RCC 7860 (cell line): ENCODE measurements around the gene COASY.
A peak's percentile ranks its signal among the peaks of the same experiment; 100 is the strongest.
"Not testable (repeated sequence)": the region's sequence is repeated elsewhere in the genome, so short reads cannot be mapped to it uniquely, and the experiment has no call there.

Experiments
- DNase-seq: peaks from one replicate; pipeline ENCODE4 v3.0.0-alpha.2; 2015; ENCODE audit warnings: low spot score
- FAIRE-seq: peaks from 2 replicates; lab custom pipeline; 2012; peaks lifted over from hg19 to GRCh38; lab: Jason Lieb, UNC

Gene COASY

GRCh38 chr17:42530952-42531454, 30.9 kb upstream of the COASY start:
- DNase-seq (no peak), FAIRE-seq (no peak)

DNA sequence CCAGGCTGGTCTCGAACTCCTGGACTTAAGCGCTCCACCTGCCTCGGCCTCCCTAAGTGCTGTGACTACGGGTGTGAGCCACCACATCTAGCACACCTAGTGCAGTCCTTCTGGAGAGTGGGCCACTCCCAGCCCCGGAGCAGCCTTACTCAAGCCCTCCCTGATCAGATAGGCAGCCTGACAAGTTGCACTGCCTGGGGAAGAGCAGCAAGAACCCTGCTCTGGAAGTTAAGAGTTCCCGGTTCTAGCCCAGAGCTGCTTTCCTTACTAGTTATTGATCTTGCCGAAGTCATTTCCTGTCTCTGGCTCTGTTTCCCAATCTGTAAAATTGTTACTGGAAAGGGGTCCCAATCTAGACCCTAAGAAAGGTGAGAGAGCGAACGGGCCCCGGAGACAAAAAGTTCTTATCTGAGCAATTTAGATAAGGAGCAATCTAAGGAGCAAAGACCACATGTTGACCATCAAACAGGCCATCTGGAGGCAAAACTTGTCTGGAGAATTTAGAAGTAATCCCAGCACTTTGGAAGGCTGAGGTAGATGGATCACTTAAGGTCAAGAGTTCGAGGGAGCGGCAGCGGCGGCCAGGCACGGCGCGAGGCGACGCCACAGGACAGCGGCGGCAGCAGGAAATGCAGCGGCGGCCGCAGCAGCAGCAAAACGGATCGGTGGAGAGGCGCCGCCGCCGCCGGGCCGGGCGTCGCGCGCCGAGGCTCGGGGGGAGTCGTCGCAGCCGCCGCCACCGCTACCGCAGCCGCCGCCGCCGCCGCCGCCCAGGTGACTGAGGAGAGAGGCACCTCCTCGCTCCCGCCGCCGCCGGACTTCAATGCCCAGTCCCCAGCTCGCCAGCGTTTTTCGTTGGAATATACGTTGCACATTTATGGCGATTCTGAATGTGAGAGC, 30.2 kb upstream of the COASY start:
- DNase-seq, result peak; percentile 47

GRCh38 chr17:42535155-42536047, 26.5 kb upstream of the COASY start:
- DNase-seq (no peak), FAIRE-seq (no peak)

More for the DNA sequence above, 30.2 kb upstream of the COASY start:
- FAIRE-seq, result no peak

DNA sequence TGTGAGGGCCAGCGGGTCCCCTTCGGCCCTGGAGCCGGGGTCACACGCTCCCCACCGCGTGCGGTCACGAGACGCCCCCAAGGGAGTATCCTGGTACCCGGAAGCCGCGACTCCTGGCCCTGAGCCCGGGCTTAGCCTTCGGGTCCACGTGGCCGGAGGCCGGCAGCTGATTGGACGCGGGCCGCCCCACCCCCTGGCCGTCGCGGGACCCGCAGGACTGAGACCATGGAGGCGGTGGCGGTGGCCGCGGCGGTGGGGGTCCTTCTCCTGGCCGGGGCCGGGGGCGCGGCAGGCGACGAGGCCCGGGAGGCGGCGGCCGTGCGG, 25.9 kb upstream of the COASY start, which contains the start of gene NAGLU:
Gene NAGLU (plus strand): TSS at position 194 of the 324 bp plus-strand sequence. CDS start 32 bp downstream, at position 226.
- no peak for FAIRE-seq
- DNase-seq, result peak; percentile 71

GRCh38 chr17:42536372-42537155, 25.4 kb upstream of the COASY start:
- DNase-seq (peak; percentile 69), FAIRE-seq (no peak)

- no peak for FAIRE-seq
- no peak for DNase-seq
Measured at GRCh38 chr17:42537156-42537805, 24.7 kb upstream of the COASY start.

GRCh38 chr17:42537826-42538451, 24.0 kb upstream of the COASY start:
- DNase-seq (no peak), FAIRE-seq (no peak)

DNA sequence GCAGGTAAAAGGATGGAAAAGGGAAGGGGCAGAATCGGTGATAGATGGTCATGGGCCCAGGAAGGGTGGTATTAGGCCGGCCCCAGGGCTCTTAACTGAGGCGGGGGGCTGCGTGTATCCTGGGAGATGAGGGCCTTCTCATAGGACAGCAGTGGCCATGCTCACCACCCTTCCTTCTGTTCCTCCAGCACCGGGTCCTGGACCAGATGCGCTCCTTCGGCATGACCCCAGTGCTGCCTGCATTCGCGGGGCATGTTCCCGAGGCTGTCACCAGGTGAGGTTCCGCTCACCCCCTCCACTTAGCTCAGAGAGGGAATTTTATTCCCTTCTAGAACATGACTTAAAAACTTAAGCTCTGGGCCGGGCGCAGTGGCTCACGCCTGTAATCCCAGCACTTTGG, 23.5 kb upstream of the COASY start:
- no peak for DNase-seq
- no peak for FAIRE-seq

- DNase-seq, FAIRE-seq: not testable (repeated sequence)
Measured at GRCh38 chr17:42540558-42540957, 21.4 kb upstream of the COASY start.

DNA sequence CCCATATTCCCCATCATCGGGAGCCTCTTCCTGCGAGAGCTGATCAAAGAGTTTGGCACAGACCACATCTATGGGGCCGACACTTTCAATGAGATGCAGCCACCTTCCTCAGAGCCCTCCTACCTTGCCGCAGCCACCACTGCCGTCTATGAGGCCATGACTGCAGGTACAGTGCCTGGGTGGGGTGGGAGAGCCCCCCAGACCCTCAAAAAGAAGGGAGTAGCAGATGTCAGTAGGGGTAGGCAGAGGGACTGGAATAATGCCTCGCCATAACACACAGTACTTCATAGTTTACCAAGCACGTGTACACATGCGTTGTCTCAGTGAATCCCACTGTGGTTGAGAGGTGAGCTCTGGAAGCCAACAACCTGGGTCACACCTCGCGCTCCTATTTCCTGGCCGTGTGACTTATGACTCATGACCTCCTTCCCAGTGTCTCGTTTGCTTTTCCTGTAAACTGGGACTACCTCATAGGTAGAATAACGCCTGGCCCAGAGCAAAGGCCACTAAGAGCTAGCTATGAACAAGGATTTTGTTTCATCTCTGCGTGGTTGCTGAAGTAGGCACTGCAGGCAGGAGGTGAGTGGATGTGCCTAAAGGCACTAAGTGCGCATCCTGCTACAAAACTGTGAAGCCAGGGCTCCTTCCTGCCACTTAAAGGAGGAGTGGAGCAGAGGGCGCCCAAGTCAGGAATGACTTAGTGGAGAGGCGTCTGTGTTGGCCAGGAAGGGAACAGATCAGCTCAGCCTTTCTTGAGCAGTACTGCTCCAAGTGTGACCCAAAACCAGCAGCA, 20.7 kb upstream of the COASY start:
- no peak for FAIRE-seq
- DNase-seq, result peak; percentile 62

DNA sequence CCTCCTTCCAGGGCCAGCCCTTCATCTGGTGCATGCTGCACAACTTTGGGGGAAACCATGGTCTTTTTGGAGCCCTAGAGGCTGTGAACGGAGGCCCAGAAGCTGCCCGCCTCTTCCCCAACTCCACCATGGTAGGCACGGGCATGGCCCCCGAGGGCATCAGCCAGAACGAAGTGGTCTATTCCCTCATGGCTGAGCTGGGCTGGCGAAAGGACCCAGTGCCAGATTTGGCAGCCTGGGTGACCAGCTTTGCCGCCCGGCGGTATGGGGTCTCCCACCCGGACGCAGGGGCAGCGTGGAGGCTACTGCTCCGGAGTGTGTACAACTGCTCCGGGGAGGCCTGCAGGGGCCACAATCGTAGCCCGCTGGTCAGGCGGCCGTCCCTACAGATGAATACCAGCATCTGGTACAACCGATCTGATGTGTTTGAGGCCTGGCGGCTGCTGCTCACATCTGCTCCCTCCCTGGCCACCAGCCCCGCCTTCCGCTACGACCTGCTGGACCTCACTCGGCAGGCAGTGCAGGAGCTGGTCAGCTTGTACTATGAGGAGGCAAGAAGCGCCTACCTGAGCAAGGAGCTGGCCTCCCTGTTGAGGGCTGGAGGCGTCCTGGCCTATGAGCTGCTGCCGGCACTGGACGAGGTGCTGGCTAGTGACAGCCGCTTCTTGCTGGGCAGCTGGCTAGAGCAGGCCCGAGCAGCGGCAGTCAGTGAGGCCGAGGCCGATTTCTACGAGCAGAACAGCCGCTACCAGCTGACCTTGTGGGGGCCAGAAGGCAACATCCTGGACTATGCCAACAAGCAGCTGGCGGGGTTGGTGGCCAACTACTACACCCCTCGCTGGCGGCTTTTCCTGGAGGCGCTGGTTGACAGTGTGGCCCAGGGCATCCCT, 18.5 kb upstream of the COASY start:
- no peak for DNase-seq
- FAIRE-seq, result no peak

DNA sequence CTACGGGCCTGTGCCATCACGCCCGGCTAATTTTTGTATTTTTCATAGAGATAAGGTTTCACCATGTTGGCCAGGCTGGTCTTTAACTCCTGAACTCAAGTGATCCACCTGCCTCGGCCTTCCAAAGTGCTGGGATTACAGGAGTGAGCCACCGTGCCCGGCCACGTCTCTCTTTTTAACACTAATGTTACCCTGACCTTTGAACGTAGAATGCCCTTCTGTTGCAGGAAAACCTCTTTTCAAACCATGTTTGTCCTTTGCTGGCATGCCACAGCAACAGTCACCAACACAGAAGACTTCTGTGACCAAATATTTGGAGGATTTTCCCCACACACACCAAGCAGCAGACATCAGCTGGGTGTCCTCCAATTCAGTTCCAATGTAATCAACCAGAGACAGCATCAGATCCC, 17.1 kb upstream of the COASY start:
- DNase-seq (no peak), FAIRE-seq (no peak)

- FAIRE-seq, DNase-seq: not testable (repeated sequence)
Measured at GRCh38 chr17:42545755-42546505, 16.0 kb upstream of the COASY start.

GRCh38 chr17:42547001-42547461, 14.9 kb upstream of the COASY start:
- no peak for FAIRE-seq
- DNase-seq, result no peak

GRCh38 chr17:42547698-42548069, 14.3 kb upstream of the COASY start:
- no peak for DNase-seq
- no peak for FAIRE-seq

DNA sequence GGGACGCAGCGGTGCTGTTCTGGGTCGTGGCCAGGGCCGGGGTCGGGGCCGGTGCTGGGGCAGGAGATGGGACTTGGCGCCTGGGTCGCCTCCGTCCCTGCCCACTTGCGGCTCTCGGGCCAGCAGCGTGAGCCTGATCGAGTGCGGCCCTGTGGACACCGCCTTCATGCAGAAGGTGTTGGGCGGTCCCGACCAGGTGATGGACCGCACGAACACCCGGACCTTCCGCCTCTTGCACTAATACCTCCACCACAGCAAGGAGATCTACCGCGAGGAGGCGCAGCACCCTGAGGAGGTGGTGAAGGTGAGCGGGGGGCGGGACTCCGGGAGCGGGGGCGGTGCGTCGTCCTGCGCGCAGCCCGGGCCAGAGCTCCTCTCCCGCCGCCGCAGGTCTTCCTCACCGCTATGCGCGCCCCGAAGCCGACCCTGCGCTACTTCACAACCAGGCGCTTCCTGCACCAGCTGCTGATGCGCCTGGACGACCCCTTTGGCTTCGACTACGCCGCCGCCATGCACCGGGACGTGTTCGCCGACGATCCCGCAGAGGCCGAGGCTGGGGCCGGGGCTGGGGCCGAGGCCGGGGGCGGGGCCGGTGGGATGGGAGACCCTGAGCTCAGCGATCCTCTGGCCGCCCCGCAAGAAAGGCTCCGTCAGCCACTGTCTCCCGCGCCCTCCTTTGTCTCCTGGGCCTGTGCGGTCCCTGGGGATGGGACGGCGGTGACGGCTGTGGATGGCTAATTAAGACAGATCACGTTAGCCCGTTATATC, 13.7 kb upstream of the COASY start:
- no peak for DNase-seq
- FAIRE-seq, result no peak
